Fibroblast of villous mesenchyme (primary cell): ENCODE measurements around the gene USP3. TPM values are rescaled to one million over a fixed set of nuclear protein-coding genes. Genes with fewer than 3 reads are reported as not detected.
"Not testable (repeated sequence)": the region's sequence is repeated elsewhere in the genome, so short reads cannot be mapped to it uniquely, and the experiment has no call there.

ENCODE experiments used
- DNase-seq: peaks from one replicate; pipeline ENCODE4 v3.0.0-alpha.2; 2010; ENCODE audit warnings: low read depth
- H3K4me3 ChIP-seq: 2 replicates; pipeline ENCODE4 v1.5.1; 2011; ENCODE audit warnings: low read depth, mild to moderate bottlenecking, low read length
- CTCF ChIP-seq: IDR thresholded peaks from 2 replicates; pipeline ENCODE4 v1.5.1; 2012; ENCODE audit warnings: low read depth, mild to moderate bottlenecking, low read length; ENCODE audit not compliant: insufficient read depth
- total RNA-seq: library from RNA; depleted of rRNA; stranded (reverse); fragments of >200 nt; gene quantifications from 2 replicates; pipeline ENCODE4 v1.2.3, GENCODE V29; 2012

USP3 gene
- total RNA-seq, 1 donor, result 34.1 TPM

GRCh38 chr15:63530752-63531299 lies 26.4 kb downstream of the USP3 start:
- TF ChIP-seq CTCF, result no peak
- no peak for DNase-seq
- no peak overlapping the region for H3K4me3 ChIP-seq

- no peak overlapping the region for H3K4me3 ChIP-seq
- DNase-seq, result no peak
- TF ChIP-seq CTCF, result peak; percentile 24
Observed at GRCh38 chr15:63531586-63531985, 27.2 kb downstream of the USP3 start.

- no peak for TF ChIP-seq CTCF
- no peak overlapping the region for H3K4me3 ChIP-seq
Observed at GRCh38 chr15:63532307-63532744, 27.9 kb downstream of the USP3 start.

GRCh38 chr15:63534888-63535287 lies 30.5 kb downstream of the USP3 start:
- not testable (repeated sequence) for DNase-seq

More at GRCh38 chr15:63532307-63532744, 27.9 kb downstream of the USP3 start:
- DNase-seq, result peak; percentile 57

GRCh38 chr15:63535689-63536088 lies 31.3 kb downstream of the USP3 start:
- DNase-seq, result no peak
- TF ChIP-seq CTCF, result no peak
- H3K4me3 ChIP-seq, result no peak overlapping the region

More at GRCh38 chr15:63534888-63535287, 30.5 kb downstream of the USP3 start:
- H3K4me3 ChIP-seq, result not testable (repeated sequence)

- no peak for TF ChIP-seq CTCF
- no peak overlapping the region for H3K4me3 ChIP-seq
- DNase-seq, result no peak
Observed at GRCh38 chr15:63538876-63539275, 34.5 kb downstream of the USP3 start.

- no peak overlapping the region for H3K4me3 ChIP-seq
- no peak for DNase-seq
- no peak for TF ChIP-seq CTCF
Observed at GRCh38 chr15:63539521-63539920, 35.1 kb downstream of the USP3 start.
